Activated effector memory CD4-positive, alpha-beta T cell treated with Interleukin-2 at 50 U/mL for 16 hours (primary cell): Measurements from ENCODE around the gene ZNF518A.
"Not testable (repeated sequence)": the region's sequence is repeated elsewhere in the genome, so short reads cannot be mapped to it uniquely, and the experiment has no call there.

Source experiments
- DNase-seq: peaks from one replicate; pipeline ENCODE4 v3.0.0-alpha.2; 2020

The ZNF518A gene

GRCh38 chr10:96133135-96133534 is 3.0 kb downstream of the ZNF518A start:
- DNase-seq: no peak

GRCh38 chr10:96136810-96137209 is 6.7 kb downstream of the ZNF518A start:
- DNase-seq: no peak

- no peak for DNase-seq
These were observed 7.5 kb downstream of the ZNF518A start for GRCh38 chr10:96137567-96137966.

- DNase-seq: no peak
These were observed 8.0 kb downstream of the ZNF518A start for GRCh38 chr10:96138102-96138501.

- DNase-seq: no peak
These were observed 22.3 kb downstream of the ZNF518A start for GRCh38 chr10:96152437-96152836.

- DNase-seq: no peak
These were observed 23.0 kb downstream of the ZNF518A start for GRCh38 chr10:96153070-96153469.

GRCh38 chr10:96165726-96166125 is 35.6 kb downstream of the ZNF518A start:
- no peak for DNase-seq

GRCh38 chr10:96168546-96168945 is 38.4 kb downstream of the ZNF518A start:
- no peak for DNase-seq

- DNase-seq: no peak
These were observed 40.1 kb downstream of the ZNF518A start for GRCh38 chr10:96170230-96170629.

GRCh38 chr10:96172666-96173065 is 42.6 kb downstream of the ZNF518A start:
- DNase-seq: no peak

- DNase-seq: no peak
These were observed 46.9 kb downstream of the ZNF518A start for GRCh38 chr10:96176985-96177384.

- DNase-seq: no peak
These were observed 58.3 kb downstream of the ZNF518A start for GRCh38 chr10:96188421-96188820.

- no peak for DNase-seq
These were observed 58.8 kb downstream of the ZNF518A start for GRCh38 chr10:96188916-96189315.

- DNase-seq: not testable (repeated sequence)
These were observed 59.4 kb downstream of the ZNF518A start for GRCh38 chr10:96189505-96189904.

- no peak for DNase-seq
These were observed 71.4 kb downstream of the ZNF518A start for GRCh38 chr10:96201525-96201924.

GRCh38 chr10:96205580-96205979 is 75.5 kb downstream of the ZNF518A start:
- DNase-seq: no peak

- DNase-seq: no peak
These were observed 78.2 kb downstream of the ZNF518A start for GRCh38 chr10:96208271-96208670.

- no peak for DNase-seq
These were observed 78.8 kb downstream of the ZNF518A start for GRCh38 chr10:96208946-96209345.

- DNase-seq: no peak
These were observed 81.7 kb downstream of the ZNF518A start for GRCh38 chr10:96211764-96212163.

- no peak for DNase-seq
These were observed 82.8 kb downstream of the ZNF518A start for GRCh38 chr10:96212911-96213310.
